NCI-H2196 (cell line): ENCODE results near the gene FOXN1.
"Not testable (repeated sequence)": the region's sequence is repeated elsewhere in the genome, so short reads cannot be mapped to it uniquely, and the experiment has no call there.

Experiments
- DNase-seq: peaks from one replicate; lab custom pipeline; 2025; ENCODE audit not compliant: unreplicated experiment; lab: John Stamatoyannopoulos, UW

Gene FOXN1

DNA sequence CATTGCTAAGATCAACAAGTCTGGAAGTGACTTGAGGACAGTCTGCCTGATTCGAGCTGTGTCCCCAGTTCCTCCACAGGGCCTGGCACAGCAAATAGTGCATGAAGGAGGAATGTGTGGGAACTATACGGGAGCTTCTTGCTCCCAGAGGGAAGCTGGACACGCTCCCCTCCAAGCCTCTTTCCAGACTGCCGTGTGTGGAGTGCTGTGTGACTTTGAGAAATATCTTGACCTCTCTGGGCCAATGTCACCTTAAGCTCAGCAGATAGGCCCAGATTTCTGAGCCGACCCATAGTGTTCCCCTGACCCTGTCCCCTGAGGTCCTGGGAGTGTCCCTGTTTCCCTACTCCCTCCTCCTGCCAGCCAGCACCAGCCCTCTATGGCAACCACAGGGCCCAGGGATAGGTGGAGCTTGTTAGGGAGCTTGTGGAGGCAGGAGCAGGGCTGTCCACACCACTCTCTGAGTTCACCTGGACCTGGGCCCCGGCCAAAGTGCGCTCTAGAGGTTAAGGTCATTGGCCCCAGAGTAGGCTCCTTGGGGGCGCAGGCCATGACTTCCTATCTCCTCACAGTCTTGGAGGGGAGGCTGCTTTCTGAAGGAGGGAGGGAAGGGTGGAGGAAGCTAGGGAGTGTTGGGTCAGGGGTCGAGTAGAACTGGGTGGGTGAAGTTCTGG, 6.3 kb upstream of the FOXN1 start:
- DNase-seq: no peak

GRCh38 chr17:28500712-28501379, 5.3 kb upstream of the FOXN1 start:
- no peak for DNase-seq

GRCh38 chr17:28501421-28502284, 4.5 kb upstream of the FOXN1 start:
- no peak for DNase-seq

DNA sequence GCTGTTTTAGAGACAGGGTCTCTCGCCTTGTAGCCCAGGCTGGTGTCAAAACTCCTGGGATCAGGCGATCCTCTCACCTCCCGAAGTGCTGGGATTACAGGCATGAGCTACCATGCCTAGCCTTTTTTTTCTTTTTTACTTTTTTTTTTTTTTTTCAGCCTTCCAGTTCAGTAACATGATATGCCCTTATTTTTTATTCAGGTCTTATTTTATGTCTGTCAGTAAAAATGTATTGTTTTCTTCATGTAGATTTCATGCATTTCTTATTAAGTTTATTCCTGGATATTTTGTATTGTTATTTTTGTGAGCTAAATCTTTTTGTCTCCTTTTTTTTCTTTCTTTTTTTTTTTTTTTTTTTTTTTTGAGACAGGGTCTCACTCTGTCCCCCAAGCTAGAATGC, 2.7 kb upstream of the FOXN1 start:
- no peak for DNase-seq

DNA sequence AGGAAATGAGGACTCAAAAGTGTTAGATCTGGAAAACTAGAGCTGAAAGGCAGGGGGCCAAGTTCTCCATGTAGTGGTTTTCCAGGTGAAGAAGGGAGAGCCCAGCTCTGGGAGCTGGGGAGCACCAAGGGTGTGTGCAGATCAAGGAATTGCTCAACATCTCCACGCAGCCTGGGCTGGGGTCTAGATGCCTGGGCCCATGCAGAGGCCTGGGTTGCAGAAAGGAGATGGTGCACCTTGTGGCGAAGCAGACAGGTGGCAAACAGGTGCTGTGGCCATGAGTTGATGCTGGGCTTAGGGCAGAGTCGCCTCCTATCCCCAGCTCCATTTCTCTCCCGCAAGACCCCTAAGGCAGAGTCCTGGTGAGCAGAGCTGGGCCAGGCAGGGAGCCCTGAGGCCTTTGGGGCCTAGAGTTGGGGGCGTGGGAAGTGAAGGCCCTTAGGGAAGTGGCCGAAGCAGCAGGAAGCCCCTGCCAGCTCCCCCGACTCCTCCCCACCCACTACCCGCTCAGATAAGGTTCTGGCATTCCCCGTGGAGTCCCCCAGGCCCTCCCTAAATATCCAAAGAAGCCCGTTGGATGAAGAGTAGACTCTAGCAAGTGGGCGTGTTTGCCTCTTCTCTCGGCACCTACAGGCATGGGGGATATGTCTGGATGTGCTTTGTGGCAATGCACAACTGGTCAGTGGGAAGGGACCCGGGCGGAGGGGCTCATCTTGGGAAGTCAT, 777 bp downstream of the FOXN1 start:
- no peak for DNase-seq

DNA sequence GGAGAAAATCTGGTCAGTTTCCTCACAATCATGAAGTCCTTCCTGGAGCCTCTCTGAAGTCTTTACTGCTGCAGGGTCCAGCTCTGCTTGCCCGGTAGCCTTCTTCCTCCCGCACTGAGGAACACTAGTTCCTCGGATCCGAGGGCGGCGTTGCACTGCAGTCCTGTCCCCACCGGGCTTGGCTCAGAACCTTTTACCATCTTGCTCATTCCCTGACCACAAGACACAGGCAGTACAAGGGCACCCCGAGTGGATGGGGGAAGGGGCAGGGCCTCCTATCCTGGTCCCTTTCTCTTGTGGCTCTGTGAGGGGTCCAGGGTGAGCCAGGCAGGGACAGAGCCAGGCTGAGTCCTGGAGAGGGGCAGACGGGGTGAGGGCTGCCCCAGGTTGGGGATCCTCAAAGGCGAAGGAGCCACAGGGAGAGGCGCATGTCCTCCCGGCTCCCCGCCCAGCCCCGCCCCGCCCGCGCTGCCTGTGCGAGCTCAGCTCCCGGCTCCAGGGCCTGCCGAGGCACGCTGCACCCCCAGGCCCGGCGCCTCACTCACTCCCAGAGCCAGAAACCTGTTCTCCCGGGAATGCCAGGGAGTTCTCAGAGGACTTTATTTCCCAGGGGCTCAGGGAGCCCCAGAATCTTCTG, 1.5 kb downstream of the FOXN1 start:
- DNase-seq: no peak

DNA sequence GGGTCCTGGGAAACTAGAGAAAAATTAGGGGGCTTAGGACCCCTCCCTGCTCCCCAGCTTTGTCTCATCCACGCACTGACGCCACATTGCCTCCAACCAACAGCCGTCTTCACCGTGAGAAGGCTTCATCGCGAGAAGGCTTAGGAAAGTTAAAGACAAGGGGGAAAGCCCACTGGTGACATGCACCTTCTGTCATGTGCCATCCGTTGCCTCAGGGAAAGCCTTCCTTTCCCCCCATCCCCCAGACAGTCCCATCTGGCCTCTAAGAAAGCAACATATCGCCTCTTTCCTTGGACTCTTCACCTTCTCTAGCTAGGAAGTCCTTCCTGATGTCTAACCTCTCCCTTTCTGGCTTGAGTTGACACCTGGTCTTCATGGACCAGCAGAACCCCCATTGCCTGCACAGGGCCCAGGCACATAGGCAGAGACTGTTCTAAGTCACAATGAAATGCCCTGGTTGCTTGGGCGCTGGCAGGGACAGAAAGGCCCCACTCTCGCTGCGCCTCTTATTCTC, 2.1 kb downstream of the FOXN1 start:
- no peak for DNase-seq

DNA sequence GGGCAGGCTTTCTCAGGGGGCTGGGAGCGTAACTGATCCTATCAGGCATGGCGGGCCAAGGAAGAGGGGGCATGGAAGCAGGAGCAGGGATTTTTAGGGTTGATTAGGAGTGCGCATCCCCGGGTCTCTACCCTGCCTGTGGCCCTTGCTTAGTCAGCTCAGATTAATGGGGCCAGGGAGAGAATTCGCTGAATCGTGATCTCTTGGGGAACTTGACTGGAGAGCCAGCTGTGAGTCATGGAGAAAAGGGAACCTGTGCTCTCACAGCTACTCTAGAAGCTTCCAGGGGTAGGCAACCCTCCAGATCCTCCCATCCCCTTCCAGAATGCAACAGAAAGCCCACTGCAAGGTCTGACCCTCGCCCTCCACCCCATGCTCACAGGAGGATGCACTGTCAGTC, 3.6 kb downstream of the FOXN1 start:
- DNase-seq: no peak

GRCh38 chr17:28511858-28512461, 5.8 kb downstream of the FOXN1 start:
- no peak for DNase-seq

- DNase-seq: no peak
Observed at GRCh38 chr17:28513476-28513875, 7.3 kb downstream of the FOXN1 start.

DNA sequence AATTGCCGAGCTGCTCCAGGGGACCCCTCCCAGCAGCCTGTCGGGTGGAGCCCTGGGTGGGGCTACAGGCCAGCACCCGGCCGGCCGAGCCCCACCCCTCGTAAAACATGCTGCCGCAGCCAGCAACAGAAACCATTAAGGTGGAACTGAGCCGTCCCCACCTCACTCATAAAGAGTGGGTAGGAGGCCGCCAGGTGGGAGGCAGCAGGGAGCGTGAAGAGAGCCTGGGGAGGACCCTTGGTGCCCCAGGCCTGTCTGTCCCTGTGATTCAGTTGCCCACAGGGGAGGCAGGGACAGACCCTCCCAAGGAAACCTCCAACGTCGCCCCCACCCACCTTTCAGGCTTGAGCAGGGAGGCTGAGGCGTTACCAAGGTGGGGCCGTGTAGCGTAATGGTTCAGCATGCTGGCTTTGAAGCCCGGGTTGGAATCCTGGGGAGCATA, 8.4 kb downstream of the FOXN1 start:
- DNase-seq: no peak

DNA sequence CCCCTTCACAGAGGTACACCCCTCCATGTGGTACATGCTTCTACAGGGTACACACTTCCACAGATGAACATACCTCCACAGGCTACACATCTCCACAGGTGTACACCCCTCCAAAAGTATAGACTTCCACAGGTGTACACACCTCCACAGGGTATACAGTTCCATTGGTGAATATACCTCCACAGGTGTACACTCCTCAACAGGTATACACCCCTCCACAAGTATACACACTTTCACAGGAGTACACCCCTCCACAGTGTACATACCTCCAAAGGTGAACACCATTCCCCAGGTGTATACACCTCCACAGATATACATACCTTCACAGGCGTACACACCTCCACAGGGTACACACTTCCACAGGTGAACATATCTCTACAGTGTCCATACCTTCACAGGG, 9.4 kb downstream of the FOXN1 start:
- no peak for DNase-seq

GRCh38 chr17:28518132-28518531, 12.0 kb downstream of the FOXN1 start:
- no peak for DNase-seq

- no peak for DNase-seq
Observed at GRCh38 chr17:28518578-28518977, 12.4 kb downstream of the FOXN1 start.

DNA sequence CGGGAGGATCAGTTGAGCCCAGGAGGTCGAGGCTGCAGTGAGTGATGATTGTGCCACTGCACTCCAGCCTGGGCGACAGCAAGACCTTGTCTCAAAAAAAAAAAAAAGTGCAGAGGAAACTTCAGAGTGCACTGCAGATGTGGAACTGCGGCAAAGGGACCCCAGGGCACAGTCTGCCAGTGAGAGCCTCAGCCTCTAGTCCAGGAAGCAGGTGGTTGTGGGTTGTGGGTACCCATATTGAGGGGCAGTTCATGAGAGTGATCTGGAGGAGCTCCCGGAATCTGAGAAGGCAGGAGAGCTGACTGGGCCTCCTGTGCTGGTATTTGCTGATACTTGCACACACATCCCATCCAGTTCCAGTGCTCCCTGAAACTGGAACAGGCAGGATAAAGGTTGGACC, 13.1 kb downstream of the FOXN1 start:
- DNase-seq: no peak

DNA sequence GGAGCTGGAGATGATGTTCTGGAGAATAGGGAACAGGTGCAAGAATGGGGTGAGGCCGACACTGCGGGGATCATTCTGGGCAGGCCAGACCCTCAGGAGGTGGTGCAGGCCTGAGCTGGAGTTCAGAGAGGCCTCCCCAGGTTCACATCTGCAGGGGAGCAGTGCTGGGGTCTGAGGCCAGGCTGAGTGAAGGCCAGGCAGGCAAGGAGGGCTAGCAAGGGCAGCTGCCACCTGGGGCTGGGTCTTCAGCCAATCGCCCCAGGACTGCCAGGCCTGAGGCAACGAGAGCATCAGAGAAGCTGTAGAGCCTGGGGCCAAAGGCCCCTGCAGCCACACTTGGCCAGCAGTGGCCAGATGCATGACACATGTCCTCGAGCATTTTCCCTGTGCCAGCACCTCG, 14.5 kb downstream of the FOXN1 start:
- DNase-seq: no peak

DNA sequence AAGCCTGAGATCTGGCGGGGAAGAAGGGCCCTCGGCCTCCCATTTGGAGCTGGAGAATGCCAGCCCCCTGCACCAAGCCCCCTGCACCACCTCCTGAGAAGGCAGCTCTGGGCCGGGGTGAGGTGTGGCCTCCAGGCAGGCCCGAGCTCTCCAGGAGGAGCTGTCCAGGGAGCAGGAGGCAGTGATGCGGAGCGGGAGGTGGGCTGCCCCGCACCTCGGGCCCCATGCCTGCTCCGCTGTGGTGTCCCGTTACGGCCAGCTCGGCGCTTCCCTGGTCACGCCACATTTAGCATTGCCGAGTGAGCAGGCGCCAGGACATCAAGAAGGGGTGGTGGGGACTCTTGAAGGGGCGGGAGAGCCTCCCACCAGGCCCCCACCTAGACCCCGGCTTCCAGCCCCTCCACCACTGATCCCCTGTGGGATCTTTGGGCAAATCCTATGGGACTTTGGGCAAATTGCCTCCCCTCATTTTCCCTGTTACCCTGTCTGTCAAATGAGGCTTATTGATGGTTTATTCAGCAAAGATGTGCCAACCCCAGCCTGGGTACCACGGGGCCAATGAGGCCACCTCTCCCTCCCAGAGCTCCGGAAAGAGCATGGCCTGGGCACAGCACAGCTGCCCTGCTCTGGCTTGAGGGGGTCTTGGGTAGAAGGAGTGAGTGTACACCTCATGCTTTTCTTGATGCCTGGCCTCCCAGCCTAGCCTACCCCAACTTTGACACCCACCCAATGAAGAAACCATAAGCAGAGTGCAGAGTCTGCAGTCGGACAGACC, 15.3 kb downstream of the FOXN1 start:
- DNase-seq: no peak

DNA sequence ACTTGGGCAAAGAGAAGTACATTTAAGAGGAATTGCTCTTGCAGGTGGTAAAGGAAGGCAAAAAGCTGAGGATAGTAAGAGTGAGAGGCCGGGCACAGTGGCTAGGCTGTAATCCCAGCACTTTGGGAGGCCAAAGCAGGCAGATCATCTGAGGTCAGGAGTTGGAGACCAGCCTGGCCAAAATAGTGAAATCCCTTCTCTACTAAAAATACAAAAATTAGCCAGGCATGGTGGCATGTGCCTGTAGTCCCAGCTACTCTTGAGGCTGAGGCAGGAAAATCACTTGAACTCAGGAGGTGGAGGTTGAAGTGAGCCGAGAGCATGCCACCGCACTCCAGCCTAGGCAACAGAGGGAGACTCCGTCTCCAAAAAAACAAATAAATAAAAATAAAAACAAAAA, 16.1 kb downstream of the FOXN1 start:
- DNase-seq: not testable (repeated sequence)

DNA sequence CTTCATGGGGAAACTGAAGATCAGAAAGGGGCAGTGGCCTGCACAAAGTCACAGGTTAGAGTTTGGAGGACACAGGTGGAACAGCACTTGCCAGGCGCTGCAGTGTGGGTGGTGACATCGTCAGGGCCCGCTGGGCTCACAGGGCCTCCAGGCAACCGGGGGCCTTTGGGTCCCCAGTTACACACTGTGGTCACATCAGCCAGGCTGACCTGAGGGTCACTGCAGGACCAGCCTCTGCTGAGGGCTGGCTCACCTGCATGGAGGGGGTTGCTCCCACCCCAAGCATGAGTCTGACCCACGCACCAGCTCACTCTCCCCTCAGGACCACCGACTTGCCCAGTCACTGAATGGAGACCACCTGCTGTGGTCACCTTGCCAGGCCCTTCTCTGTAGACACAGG, 17.0 kb downstream of the FOXN1 start:
- no peak for DNase-seq
